Stimulated activated CD8-positive, alpha-beta memory T cell treated with anti-CD3 and anti-CD28 coated beads, Interleukin-2, amount 100 ng/mL, for 1 hour (primary cell): ENCODE results near the gene MYO5B.

Source experiments
- DNase-seq, 2 donors: peaks; one replicate each; pipeline ENCODE4 v3.0.0-alpha.2; 2020; ENCODE audit warnings: low read depth in 2 of 2

Gene MYO5B

GRCh38 chr18:50013363-50014138 is 181.4 kb downstream of the MYO5B start:
- no peak for DNase-seq

- DNase-seq, result no peak
Observed at GRCh38 chr18:50011813-50012435, 183.0 kb downstream of the MYO5B start.

- no peak for DNase-seq
Observed at GRCh38 chr18:50009773-50010335, 185.1 kb downstream of the MYO5B start.

- no peak for DNase-seq
Observed at GRCh38 chr18:50008306-50008705, 186.6 kb downstream of the MYO5B start.

GRCh38 chr18:50006470-50007046 is 188.4 kb downstream of the MYO5B start:
- no peak for DNase-seq

GRCh38 chr18:50004013-50004412 is 190.9 kb downstream of the MYO5B start:
- DNase-seq, result no peak

GRCh38 chr18:50002781-50003180 is 192.2 kb downstream of the MYO5B start:
- no peak for DNase-seq

- no peak for DNase-seq
Observed at GRCh38 chr18:50000227-50000626, 194.7 kb downstream of the MYO5B start.

- DNase-seq, result no peak
Observed at GRCh38 chr18:49999128-49999527, 195.8 kb downstream of the MYO5B start.

- DNase-seq, result no peak
Observed at GRCh38 chr18:49997558-49997957, 197.4 kb downstream of the MYO5B start.

GRCh38 chr18:49994410-49994809 is 200.5 kb downstream of the MYO5B start:
- no peak for DNase-seq

GRCh38 chr18:49993299-49993698 is 201.6 kb downstream of the MYO5B start:
- no peak for DNase-seq

- DNase-seq, result no peak
Observed at GRCh38 chr18:49988733-49989132, 206.2 kb downstream of the MYO5B start.

- no peak for DNase-seq
Observed at GRCh38 chr18:49988101-49988500, 206.8 kb downstream of the MYO5B start.

GRCh38 chr18:49985236-49985635 is 209.7 kb downstream of the MYO5B start:
- DNase-seq, result no peak

GRCh38 chr18:49980896-49981295 is 214.1 kb downstream of the MYO5B start:
- DNase-seq, result no peak

GRCh38 chr18:49976795-49977560 is 218.0 kb downstream of the MYO5B start:
- DNase-seq, result no peak

- DNase-seq, result no peak
Observed at GRCh38 chr18:49976001-49976400, 218.9 kb downstream of the MYO5B start.

- no peak for DNase-seq
Observed at GRCh38 chr18:49974079-49974478, 220.9 kb downstream of the MYO5B start.

GRCh38 chr18:49973592-49973991 is 221.4 kb downstream of the MYO5B start:
- no peak for DNase-seq

GRCh38 chr18:49972535-49972934 is 222.4 kb downstream of the MYO5B start:
- no peak for DNase-seq

GRCh38 chr18:49971462-49971861 is 223.5 kb downstream of the MYO5B start:
- DNase-seq, result no peak
